ENCODE data around the gene SSNA1. TPM values are rescaled to one million over a fixed set of nuclear protein-coding genes. Genes with fewer than 3 reads are reported as not detected.
A peak's percentile ranks its signal among the peaks of the same experiment; 100 is the strongest.
"Not testable (repeated sequence)": the region's sequence is repeated elsewhere in the genome, so short reads cannot be mapped to it uniquely, and the experiment has no call there.

The SSNA1 gene
- total RNA-seq, 2 donors from 2014 or later: 37.1 to 64.0 TPM

- Mint-ChIP-seq H3K36me3 (peaks cover 2 to 4% of the 10 kb centered on the region in 2 donors), H3K27ac (no peak overlapping the region), H3K9me3 (no peaks in the 10 kb centered on the region)
- no peak for DNase-seq (ENCODE audit: low spot score in 2 of 2)
- no peak for ATAC-seq
Observed at GRCh38 chr9:137236936-137237421, 48.5 kb downstream of the SSNA1 start.

DNA sequence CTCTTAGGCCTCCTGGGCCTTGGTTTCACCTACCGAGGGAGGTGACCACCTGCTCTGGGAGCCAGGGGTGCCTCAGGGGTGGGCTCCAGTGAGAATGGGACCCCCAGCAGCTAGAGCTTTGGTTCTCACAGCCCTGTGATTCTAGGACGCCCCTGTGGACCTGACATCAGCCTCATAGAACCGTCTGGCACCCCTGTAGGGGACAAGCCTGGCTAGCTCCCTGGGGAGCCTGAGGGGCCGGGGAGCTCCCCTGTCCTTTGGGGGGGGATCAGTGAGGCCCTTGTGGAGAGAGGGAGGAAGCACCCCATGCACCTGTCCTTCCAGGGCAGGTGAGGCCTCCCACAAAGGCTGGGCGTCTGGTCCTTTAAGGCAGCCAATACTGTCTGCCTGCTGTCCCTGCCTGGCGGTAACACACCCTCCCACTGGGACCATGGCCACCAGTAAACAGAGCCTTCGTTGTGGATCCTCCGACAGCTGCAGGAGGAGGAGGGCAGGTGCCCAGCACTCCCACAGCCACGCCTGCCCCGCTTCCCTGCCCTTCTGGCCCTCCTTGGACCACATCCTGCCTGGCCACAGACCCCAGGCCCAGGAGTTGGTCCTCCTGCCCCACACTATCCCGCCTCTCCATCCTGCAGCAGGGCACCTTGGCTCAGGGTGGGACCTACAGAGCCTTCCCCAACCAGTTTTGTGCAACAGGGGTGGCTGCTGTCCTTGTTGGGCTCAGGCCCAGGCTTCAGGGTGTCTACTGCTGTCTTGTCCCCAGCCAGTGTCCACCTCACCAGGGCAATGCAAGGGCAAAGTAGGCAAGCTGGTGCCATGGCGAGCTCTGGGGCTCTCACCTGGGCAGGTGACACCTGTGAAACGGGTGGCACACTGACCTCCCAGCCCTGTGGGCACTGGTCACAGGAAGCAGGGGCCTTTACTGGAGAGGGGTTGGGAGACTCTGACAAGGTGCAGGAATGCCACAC, 49.6 kb downstream of the SSNA1 start:
- H3K9me3 Mint-ChIP-seq: no peaks in the 10 kb centered on the region
- ATAC-seq (no peak), DNase-seq (ENCODE audit: low spot score in 2 of 2) (no peak)
- H3K27ac Mint-ChIP-seq: no peak overlapping the region
- peaks cover 13 to 15% of the 10 kb centered on the region in 2 donors for H3K36me3 Mint-ChIP-seq

DNA sequence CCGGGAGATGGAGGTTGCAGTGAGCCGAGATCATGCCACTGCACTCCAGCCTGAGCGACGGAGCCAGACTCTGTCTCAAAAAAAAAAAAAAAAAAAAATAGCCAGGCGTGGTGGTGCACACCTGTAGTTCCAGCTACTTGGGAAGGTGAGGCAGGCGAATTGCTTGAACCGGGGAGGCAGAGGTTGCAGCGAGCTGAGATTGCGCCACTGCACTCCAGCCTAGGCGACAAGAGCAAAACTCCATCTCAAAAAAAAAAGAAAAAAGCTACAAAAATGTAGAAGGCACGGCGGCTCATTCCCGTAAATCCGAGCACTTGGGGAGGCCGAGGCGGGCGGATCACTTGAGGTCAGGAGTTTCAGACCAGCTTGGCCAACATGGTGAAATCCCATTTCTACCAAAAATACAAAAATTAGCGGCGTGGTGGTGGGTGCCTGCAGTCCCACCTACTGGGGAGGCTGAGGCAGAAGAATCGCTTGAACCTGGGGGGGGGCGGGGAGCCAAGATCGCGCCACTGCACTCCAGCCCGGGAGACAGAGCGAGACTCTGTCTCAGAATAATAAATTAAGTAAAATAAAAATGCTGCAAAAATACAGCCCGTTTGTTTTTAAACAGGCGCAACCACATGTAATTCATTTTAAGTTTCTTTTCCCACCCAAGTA, 51.2 kb downstream of the SSNA1 start:
- not testable (repeated sequence) for DNase-seq (ENCODE audit: low spot score in 2 of 2); ATAC-seq; H3K9me3 Mint-ChIP-seq
- peaks cover 15 to 18% of the 10 kb centered on the region in 2 donors for H3K36me3 Mint-ChIP-seq
- peak overlapping the region; percentile 63 to 90 for H3K27ac Mint-ChIP-seq

Other genes with a start within 250 kb of the SSNA1 start
- gene FBXW5, start 243.9 kb upstream of the SSNA1 start, total RNA-seq: 100 to 1,000 TPM in 1 of 2 donors, 10 to 100 TPM in 1; 66.9 to 107 TPM
- gene C8G, start 243.4 kb upstream of the SSNA1 start, total RNA-seq: 1 to 10 TPM; 1.5 to 2.5 TPM
- gene LCN12, start 236.4 kb upstream of the SSNA1 start, total RNA-seq: 1 to 10 TPM in 1 of 2 donors, under 1 TPM in 1; 0.64 to 2.0 TPM
- gene PTGDS, start 211.2 kb upstream of the SSNA1 start, total RNA-seq: not detected
- not detected for gene LCNL1, start 205.7 kb upstream of the SSNA1 start, total RNA-seq
- 10 to 100 TPM; 36.7 to 64.5 TPM for gene PAXX, start 196.3 kb upstream of the SSNA1 start, total RNA-seq
- not detected for gene CLIC3, start 192.1 kb upstream of the SSNA1 start, total RNA-seq
- gene ABCA2, start 160.4 kb upstream of the SSNA1 start, total RNA-seq: 10 to 100 TPM; 17.8 to 21.9 TPM
- gene FUT7, start 156.6 kb upstream of the SSNA1 start, total RNA-seq: 1 to 10 TPM; 1.4 to 1.6 TPM
- 10 to 100 TPM; 29.4 to 34.2 TPM for gene NPDC1, start 142.5 kb upstream of the SSNA1 start, total RNA-seq
- under 1 TPM in 1 of 2 donors, not detected in 1; 0.27 TPM for gene ENTPD2, start 134.6 kb upstream of the SSNA1 start, total RNA-seq
- 10 to 100 TPM in 1 of 2 donors, 1 to 10 TPM in 1; 3.5 to 13.3 TPM for gene SAPCD2, start 118.1 kb upstream of the SSNA1 start, total RNA-seq
- gene UAP1L1, start 111.2 kb upstream of the SSNA1 start, total RNA-seq: 10 to 100 TPM in 1 of 2 donors, 1 to 10 TPM in 1; 7.5 to 28.2 TPM
- gene MAN1B1, start 101.7 kb upstream of the SSNA1 start, total RNA-seq: 10 to 100 TPM; 23.8 to 41.4 TPM
- gene DPP7, start 73.9 kb upstream of the SSNA1 start, total RNA-seq: 100 to 1,000 TPM; 172 to 236 TPM
- under 1 TPM in 1 of 2 donors, not detected in 1; 0.10 TPM for gene GRIN1, start 49.5 kb upstream of the SSNA1 start, total RNA-seq
- not detected for gene LRRC26, start 18.6 kb upstream of the SSNA1 start, total RNA-seq
- gene TMEM210, start 16.6 kb upstream of the SSNA1 start, total RNA-seq: not detected
- 10 to 100 TPM; 48.1 to 68.3 TPM for gene ANAPC2, start 116 bp upstream of the SSNA1 start, total RNA-seq
- 1 to 10 TPM; 5.7 to 7.3 TPM for gene TPRN, start 12.1 kb downstream of the SSNA1 start, total RNA-seq
- 10 to 100 TPM; 15.3 to 27.1 TPM for gene TMEM203, start 17.0 kb downstream of the SSNA1 start, total RNA-seq
- gene NDOR1, start 17.0 kb downstream of the SSNA1 start, total RNA-seq: 10 to 100 TPM; 31.7 to 48.5 TPM
- gene RNF208, start 33.6 kb downstream of the SSNA1 start, total RNA-seq: 1 to 10 TPM; 3.1 to 9.4 TPM
- gene CYSRT1, start 36.5 kb downstream of the SSNA1 start, total RNA-seq: under 1 TPM; 0.34 to 0.64 TPM
- not detected for gene RNF224, start 38.8 kb downstream of the SSNA1 start, total RNA-seq
- under 1 TPM in 1 of 2 donors, not detected in 1; 0.12 TPM for gene SLC34A3, start 42.2 kb downstream of the SSNA1 start, total RNA-seq
- gene TUBB4B, start 52.6 kb downstream of the SSNA1 start, total RNA-seq: 100 to 1,000 TPM; 277 to 307 TPM
- gene STPG3, start 62.6 kb downstream of the SSNA1 start, total RNA-seq: not detected
- gene NELFB, start 66.7 kb downstream of the SSNA1 start, total RNA-seq: 10 to 100 TPM; 57.6 to 58.4 TPM
- gene TOR4A, start 89.0 kb downstream of the SSNA1 start, total RNA-seq: 1 to 10 TPM; 2.6 to 8.8 TPM
- gene NRARP, start 113.6 kb downstream of the SSNA1 start, total RNA-seq: 1 to 10 TPM in 1 of 2 donors, under 1 TPM in 1; 0.61 to 3.1 TPM
- 10 to 100 TPM in 1 of 2 donors, 1 to 10 TPM in 1; 7.9 to 14.8 TPM for gene EXD3, start 234.5 kb downstream of the SSNA1 start, total RNA-seq
- 1 to 10 TPM in 1 of 2 donors, not detected in 1; 1.5 TPM for gene NOXA1, start 234.7 kb downstream of the SSNA1 start, total RNA-seq